Stomach (tissue), 4 donors: Measurements from ENCODE around the gene NELFE.

Source experiments
- CTCF ChIP-seq, 7 experiments: fragments of 450-650 bp in 4 of 7; fragments of 200-600 bp in 3 of 7; sonication (generic) in 3 of 7; IDR thresholded peaks; one replicate each; pipeline ENCODE4 v1.5.1; 2016 to 2019; ENCODE audit warnings: antibody characterized with exemption in 7 of 7, control low read depth in 2 of 7, mild to moderate bottlenecking in 1 of 7
- POLR2A ChIP-seq, 4 donors: fragments of 450-650 bp; IDR thresholded peaks; one replicate each; pipeline ENCODE4 v1.6.1; 2016; ENCODE audit warnings: antibody characterized with exemption in 4 of 4, control low read depth in 2 of 4, mild to moderate bottlenecking in 1 of 4, moderate library complexity in 1 of 4

GRCh38 chr6:31922942-31923341 is 35.8 kb downstream of the NELFE start:
- TF ChIP-seq CTCF (IDR thresholded peaks at IDR 0.05) (no peak), POLR2A (IDR thresholded peaks at IDR 0.05) (no peak)
